Non-pigmented ciliary epithelial cell (primary cell): Measurements from ENCODE around the gene CD226.
"Not testable (repeated sequence)": the region's sequence is repeated elsewhere in the genome, so short reads cannot be mapped to it uniquely, and the experiment has no call there.

Source experiments
- DNase-seq: peaks from one replicate; pipeline ENCODE4 v3.0.0-alpha.2; 2010; ENCODE audit warnings: low read depth

Gene CD226

GRCh38 chr18:69908838-69909237 lies 38.8 kb downstream of the CD226 start:
- no peak for DNase-seq

- no peak for DNase-seq
Measured at GRCh38 chr18:69906765-69907164, 40.9 kb downstream of the CD226 start.

- no peak for DNase-seq
Measured at GRCh38 chr18:69900941-69901340, 46.7 kb downstream of the CD226 start.

GRCh38 chr18:69899154-69899923 lies 48.3 kb downstream of the CD226 start:
- not testable (repeated sequence) for DNase-seq

GRCh38 chr18:69898241-69898861 lies 49.3 kb downstream of the CD226 start:
- no peak for DNase-seq

GRCh38 chr18:69897397-69898108 lies 50.1 kb downstream of the CD226 start:
- DNase-seq = no peak

- DNase-seq = no peak
Measured at GRCh38 chr18:69895066-69896047, 52.3 kb downstream of the CD226 start.

- no peak for DNase-seq
Measured at GRCh38 chr18:69894467-69894866, 53.2 kb downstream of the CD226 start.

GRCh38 chr18:69890558-69890957 lies 57.1 kb downstream of the CD226 start:
- DNase-seq = no peak

- DNase-seq = no peak
Measured at GRCh38 chr18:69889009-69889408, 58.7 kb downstream of the CD226 start.

GRCh38 chr18:69887256-69887655 lies 60.4 kb downstream of the CD226 start:
- DNase-seq = no peak

GRCh38 chr18:69885841-69886531 lies 61.7 kb downstream of the CD226 start:
- DNase-seq = no peak

GRCh38 chr18:69885355-69885754 lies 62.3 kb downstream of the CD226 start:
- no peak for DNase-seq

- no peak for DNase-seq
Measured at GRCh38 chr18:69883781-69884180, 63.9 kb downstream of the CD226 start.

- no peak for DNase-seq
Measured at GRCh38 chr18:69882965-69883668, 64.6 kb downstream of the CD226 start.

- DNase-seq = no peak
Measured at GRCh38 chr18:69880083-69880482, 67.6 kb downstream of the CD226 start.

- not testable (repeated sequence) for DNase-seq
Measured at GRCh38 chr18:69879051-69879450, 68.6 kb downstream of the CD226 start.

GRCh38 chr18:69878213-69878933 lies 69.3 kb downstream of the CD226 start:
- no peak for DNase-seq

- no peak for DNase-seq
Measured at GRCh38 chr18:69876490-69876889, 71.2 kb downstream of the CD226 start.

- DNase-seq = no peak
Measured at GRCh38 chr18:69874058-69874457, 73.6 kb downstream of the CD226 start.
